Measurements from ENCODE around the gene TERB1.

GRCh38 chr16:66720766-66721165 is 80.6 kb downstream of the TERB1 start:
- no peak for TF ChIP-seq POLR2A (IDR thresholded peaks at IDR 0.05; ENCODE audit: low read length)
- TF ChIP-seq GATA1 (IDR thresholded peaks at IDR 0.05; ENCODE audit: low read depth, low read length): no peak
